Keratinocyte (primary cell): ENCODE results near the gene ARHGAP15. TPM values are rescaled to one million over a fixed set of nuclear protein-coding genes. Genes with fewer than 3 reads are reported as not detected.

Source experiments
- DNase-seq: peaks from one replicate; pipeline ENCODE4 v3.0.0-alpha.2; 2011; ENCODE audit warnings: low read depth, missing footprints, low spot score
- FAIRE-seq: peaks from 2 replicates; lab custom pipeline; 2011; peaks lifted over from hg19 to GRCh38; lab: Jason Lieb, UNC
- H2AFZ ChIP-seq: 2 replicates; pipeline ENCODE4 v1.6.0; 2012; ENCODE audit warnings: low read length, control low read depth, inconsistent platforms; ENCODE audit not compliant: control insufficient read depth
- H3K27ac ChIP-seq: 2 replicates; pipeline ENCODE4 v1.5.1; 2011; ENCODE audit warnings: low read length; ENCODE audit not compliant: control insufficient read depth, insufficient read depth
- H3K27me3 ChIP-seq: 3 replicates; pipeline ENCODE4 v1.6.0; 2011; ENCODE audit warnings: low read length; ENCODE audit not compliant: control insufficient read depth, insufficient read depth; ENCODE audit errors: extremely low read depth
- H3K36me3 ChIP-seq, 2 experiments: 2 replicates in 1 of 2; 3 replicates in 1 of 2; pipeline ENCODE4 v1.5.1; 2011; ENCODE audit warnings: low read length in 2 of 2, mild to moderate bottlenecking in 1 of 2; ENCODE audit not compliant: control insufficient read depth in 2 of 2, insufficient read depth in 2 of 2; ENCODE audit errors: extremely low read depth in 1 of 2
- H3K4me1 ChIP-seq: 3 replicates; pipeline ENCODE4 v1.5.1; 2011; ENCODE audit warnings: low read length; ENCODE audit not compliant: control insufficient read depth, insufficient read depth; ENCODE audit errors: extremely low read depth
- H3K4me2 ChIP-seq: 3 replicates; pipeline ENCODE4 v1.6.0; 2011; ENCODE audit warnings: low read depth, low read length; ENCODE audit not compliant: control insufficient read depth, insufficient read depth; ENCODE audit errors: extremely low read depth
- H3K4me3 ChIP-seq, 3 experiments: fragments of 200-600 bp in 1 of 3; sonication (generic) in 1 of 3; 2 replicates in 2 of 3; 3 replicates in 1 of 3; pipeline ENCODE4 v1.5.1; 2011 to 2016; ENCODE audit warnings: low read length in 3 of 3, mild to moderate bottlenecking in 3 of 3, control low read depth in 2 of 3, inconsistent platforms in 1 of 3, low read depth in 1 of 3, mixed read lengths in 1 of 3, mixed run types in 1 of 3, moderate library complexity in 1 of 3; ENCODE audit not compliant: control insufficient read depth in 2 of 3, insufficient read depth in 2 of 3; ENCODE audit errors: extremely low read depth in 1 of 3
- H3K79me2 ChIP-seq: 2 replicates; pipeline ENCODE4 v1.6.0; 2012; ENCODE audit warnings: low read length; ENCODE audit not compliant: control insufficient read depth, insufficient read depth
- H3K9ac ChIP-seq: 3 replicates; pipeline ENCODE4 v1.6.0; 2011; ENCODE audit warnings: low read length; ENCODE audit not compliant: control insufficient read depth, insufficient read depth; ENCODE audit errors: extremely low read depth
- H3K9me1 ChIP-seq: 3 replicates; pipeline ENCODE4 v1.6.0; 2011; ENCODE audit warnings: low read length; ENCODE audit not compliant: control insufficient read depth, insufficient read depth; ENCODE audit errors: extremely low read depth
- H3K9me3 ChIP-seq: 2 replicates; pipeline ENCODE4 v1.5.1; 2012; ENCODE audit warnings: low read depth, low read length; ENCODE audit not compliant: control insufficient read depth
- H4K20me1 ChIP-seq: 3 replicates; pipeline ENCODE4 v1.6.0; 2011; ENCODE audit warnings: low read length; ENCODE audit not compliant: control insufficient read depth, insufficient read depth; ENCODE audit errors: extremely low read depth
- CTCF ChIP-seq, 3 experiments: IDR thresholded peaks in 1 of 3; conservative IDR thresholded peaks in 1 of 3; optimal IDR thresholded peaks in 1 of 3; 2 replicates in 2 of 3; 3 replicates in 1 of 3; pipeline versions ENCODE3 to v1.5.1; 2011; ENCODE audit warnings: low read length in 3 of 3, mild to moderate bottlenecking in 3 of 3, moderate library complexity in 2 of 3, control low read depth in 1 of 3, inconsistent platforms in 1 of 3; ENCODE audit not compliant: insufficient read depth in 2 of 3; ENCODE audit errors: extremely low read depth in 1 of 3
- EZH2 ChIP-seq: IDR thresholded peaks from one replicate; pipeline ENCODE4 v1.6.1; 2012; ENCODE audit warnings: inconsistent platforms, mild to moderate bottlenecking, low read length, moderate library complexity
- dilution Hi-C: fragments of 300-500 bp; cut with MboI; formaldehyde crosslinking; loops from one replicate; pipeline ENCODE4 v1.7.0; 2020; ENCODE audit warnings: low sequenced_read_pairs; ENCODE audit not compliant: extremely low pct_ligation_motif_present
- polyA plus RNA-seq, 5 experiments: library from polyadenylated mRNA; depleted of rRNA in 3 of 5; stranded (reverse) in 3 of 5; stranded (forward) in 1 of 5; unstranded in 1 of 5; fragments of >200 nt; gene quantifications; 1 replicate in 1 of 5; 2 replicates in 3 of 5; 3 replicates in 1 of 5; pipeline versions ENCODE4 v1.2.1 to v1.2.3, GENCODE V29; 2011 to 2012; ENCODE audit warnings: missing spikeins in 2 of 5, low read depth in 1 of 5, low replicate concordance in 1 of 5

The ARHGAP15 gene
- polyA plus RNA-seq, 1 donor (not counting 4 experiments of a cell fraction or from before 2014, with no cell fraction given), result not detected

GRCh38 chr2:143458258-143459190 is 329.3 kb downstream of the ARHGAP15 start:
- no peaks in the 10 kb centered on the region for H3K27me3 ChIP-seq
- no peaks in the 10 kb centered on the region for H3K9me1 ChIP-seq
- no peak overlapping the region for H3K4me2 ChIP-seq
- H4K20me1 ChIP-seq, result no peaks in the 10 kb centered on the region
- no peak overlapping the region for H3K9ac ChIP-seq
- no peak overlapping the region for H3K27ac ChIP-seq
- no peaks in the 10 kb centered on the region for H3K9me3 ChIP-seq
- DNase-seq, result no peak
- TF ChIP-seq EZH2 (no peak), CTCF (optimal IDR thresholded peaks at IDR 0.05 in 1 of 3, IDR thresholded peaks at IDR 0.05 in 1 of 3, conservative IDR thresholded peaks at IDR 0.05 in 1 of 3; ENCODE audit: extremely low read depth in 1 of 3, insufficient read depth in 2 of 3, low read length in 3 of 3) (no peak)
- no peak overlapping the region for H3K4me3 ChIP-seq
- no peaks in the 10 kb centered on the region for H3K79me2 ChIP-seq
- no peaks in the 10 kb centered on the region for H3K4me1 ChIP-seq
- no peaks in the 10 kb centered on the region for H3K36me3 ChIP-seq
- FAIRE-seq, result no peak
- H2AFZ ChIP-seq, result no peak overlapping the region
- dilution Hi-C loops, result no loop called here

GRCh38 chr2:143460382-143460781 is 331.2 kb downstream of the ARHGAP15 start:
- H3K36me3 ChIP-seq, result no peaks in the 10 kb centered on the region
- H3K9me3 ChIP-seq, result no peaks in the 10 kb centered on the region
- H2AFZ ChIP-seq, result no peak overlapping the region
- H3K9ac ChIP-seq, result no peak overlapping the region
- H4K20me1 ChIP-seq, result no peaks in the 10 kb centered on the region
- no peaks in the 10 kb centered on the region for H3K27me3 ChIP-seq
- no peaks in the 10 kb centered on the region for H3K4me1 ChIP-seq
- no peaks in the 10 kb centered on the region for H3K9me1 ChIP-seq
- no peak overlapping the region for H3K4me3 ChIP-seq
- TF ChIP-seq EZH2 (no peak), CTCF (optimal IDR thresholded peaks at IDR 0.05 in 1 of 3, IDR thresholded peaks at IDR 0.05 in 1 of 3, conservative IDR thresholded peaks at IDR 0.05 in 1 of 3; ENCODE audit: extremely low read depth in 1 of 3, insufficient read depth in 2 of 3, low read length in 3 of 3) (no peak)
- DNase-seq (no peak), FAIRE-seq (no peak)
- no peaks in the 10 kb centered on the region for H3K79me2 ChIP-seq
- no peak overlapping the region for H3K27ac ChIP-seq
- H3K4me2 ChIP-seq, result no peak overlapping the region
- dilution Hi-C loops, result no loop called here
